ENCODE results near the gene TERT. TPM values are rescaled to one million over a fixed set of nuclear protein-coding genes. Genes with fewer than 3 reads are reported as not detected.
"Not testable (repeated sequence)": the region's sequence is repeated elsewhere in the genome, so short reads cannot be mapped to it uniquely, and the experiment has no call there.

Gene TERT
- total RNA-seq, 2 experiments from 2014 or later = 6.0 to 6.2 TPM

GRCh38 chr5:1243487-1244130 lies 51.3 kb downstream of the TERT start:
- Mint-ChIP-seq H3K4me3 (no peak overlapping the region), H3K27me3 (peaks cover 14% of the 10 kb centered on the region), H3K27ac (no peak overlapping the region), H3K9me3 (no peaks in the 10 kb centered on the region), H3K4me1 (no peaks in the 10 kb centered on the region), H3K36me3 (no peaks in the 10 kb centered on the region)
- DNase-seq = no peak

- H3K9me3 Mint-ChIP-seq = no peaks in the 10 kb centered on the region
- no peak for DNase-seq
- no peaks in the 10 kb centered on the region for H3K36me3 Mint-ChIP-seq
- H3K27ac Mint-ChIP-seq = no peak overlapping the region
- H3K4me1 Mint-ChIP-seq = no peaks in the 10 kb centered on the region
- no peak overlapping the region for H3K4me3 Mint-ChIP-seq
- peaks cover 11% of the 10 kb centered on the region for H3K27me3 Mint-ChIP-seq
These were observed 52.0 kb downstream of the TERT start for GRCh38 chr5:1242733-1243486.

GRCh38 chr5:1241509-1242080 lies 53.3 kb downstream of the TERT start:
- DNase-seq = no peak
- Mint-ChIP-seq H3K36me3 (no peaks in the 10 kb centered on the region), H3K4me1 (no peaks in the 10 kb centered on the region), H3K4me3 (no peak overlapping the region), H3K9me3 (peaks cover under 1% of the 10 kb centered on the region), H3K27ac (no peak overlapping the region), H3K27me3 (peaks cover under 1% of the 10 kb centered on the region)

- H3K27ac Mint-ChIP-seq = no peak overlapping the region
- no peak for DNase-seq
- H3K36me3 Mint-ChIP-seq = no peaks in the 10 kb centered on the region
- peaks cover 10% of the 10 kb centered on the region for H3K9me3 Mint-ChIP-seq
- H3K27me3 Mint-ChIP-seq = no peaks in the 10 kb centered on the region
- H3K4me3 Mint-ChIP-seq = no peak overlapping the region
- H3K4me1 Mint-ChIP-seq = no peaks in the 10 kb centered on the region
These were observed 54.2 kb downstream of the TERT start for GRCh38 chr5:1240496-1241260.

GRCh38 chr5:1239505-1240251 lies 55.2 kb downstream of the TERT start:
- Mint-ChIP-seq H3K9me3 (peaks cover 12% of the 10 kb centered on the region), H3K4me1 (no peaks in the 10 kb centered on the region), H3K4me3 (no peak overlapping the region), H3K36me3 (no peaks in the 10 kb centered on the region), H3K27me3 (no peaks in the 10 kb centered on the region), H3K27ac (no peak overlapping the region)
- DNase-seq = no peak

GRCh38 chr5:1235838-1236237 lies 59.0 kb downstream of the TERT start:
- DNase-seq = no peak
- Mint-ChIP-seq H3K4me3 (no peak overlapping the region), H3K27ac (no peak overlapping the region), H3K27me3 (no peaks in the 10 kb centered on the region), H3K4me1 (no peaks in the 10 kb centered on the region), H3K36me3 (no peaks in the 10 kb centered on the region), H3K9me3 (peaks cover 12% of the 10 kb centered on the region)

DNA sequence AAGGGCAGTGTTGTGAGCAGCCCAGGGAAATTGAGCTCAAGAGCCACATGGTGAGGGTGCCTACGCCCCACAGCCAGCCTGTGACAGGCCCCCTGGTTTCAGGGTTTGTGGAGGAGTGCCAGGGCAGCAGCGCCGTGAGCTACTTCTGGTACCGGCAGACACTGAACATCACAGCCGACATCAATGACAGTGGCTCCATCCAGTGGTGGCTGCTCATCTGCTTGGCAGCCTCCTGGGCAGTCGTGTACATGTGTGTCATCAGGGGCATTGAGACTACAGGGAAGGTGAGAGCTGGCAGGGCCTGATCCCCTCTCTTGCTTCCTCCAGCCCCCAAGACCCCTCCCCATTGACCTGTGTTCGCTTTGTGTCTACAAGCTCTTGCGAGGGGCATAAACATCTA lies 59.5 kb downstream of the TERT start:
- Mint-ChIP-seq H3K27me3 (peaks cover 2% of the 10 kb centered on the region), H3K9me3 (peaks cover 12% of the 10 kb centered on the region), H3K4me1 (no peaks in the 10 kb centered on the region), H3K4me3 (no peak overlapping the region), H3K36me3 (no peaks in the 10 kb centered on the region), H3K27ac (no peak overlapping the region)
- no peak for DNase-seq

- no peak for DNase-seq
- no peaks in the 10 kb centered on the region for H3K36me3 Mint-ChIP-seq
- no peak overlapping the region for H3K4me3 Mint-ChIP-seq
- H3K4me1 Mint-ChIP-seq = peaks cover 6% of the 10 kb centered on the region
- peaks cover 27% of the 10 kb centered on the region for H3K27me3 Mint-ChIP-seq
- peaks cover 12% of the 10 kb centered on the region for H3K9me3 Mint-ChIP-seq
- H3K27ac Mint-ChIP-seq = no peak overlapping the region
These were observed 62.1 kb downstream of the TERT start for GRCh38 chr5:1232780-1233179.

- Mint-ChIP-seq H3K27me3 (peaks cover 36% of the 10 kb centered on the region), H3K9me3 (peaks cover 9% of the 10 kb centered on the region), H3K36me3 (no peaks in the 10 kb centered on the region), H3K4me1 (peaks cover 6% of the 10 kb centered on the region), H3K27ac (no peak overlapping the region), H3K4me3 (no peak overlapping the region)
- DNase-seq = no peak
These were observed 63.4 kb downstream of the TERT start for GRCh38 chr5:1231354-1231905.

GRCh38 chr5:1230551-1230950 lies 64.3 kb downstream of the TERT start:
- H3K27ac Mint-ChIP-seq = no peak overlapping the region
- no peak for DNase-seq

DNA sequence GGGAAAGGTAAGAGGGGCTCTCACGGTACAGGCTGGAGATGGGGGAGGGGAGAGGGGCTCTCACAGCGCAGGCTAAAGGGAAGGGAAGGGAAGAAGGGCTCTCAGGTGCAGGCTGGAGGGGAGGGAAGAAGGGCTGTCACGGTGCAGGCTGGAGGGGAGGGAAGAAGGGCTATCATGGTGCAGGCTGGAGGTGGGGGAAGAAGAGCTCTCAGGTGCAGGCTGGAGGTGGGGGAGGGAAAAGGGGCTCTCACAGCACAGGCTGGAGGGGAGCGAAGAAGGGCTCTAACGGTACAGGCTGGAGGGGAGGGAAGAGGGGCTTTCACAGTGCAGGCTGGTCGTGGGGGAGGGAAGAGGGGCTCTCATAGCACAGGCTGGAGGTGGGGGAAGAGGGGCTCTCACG lies 65.0 kb downstream of the TERT start:
- no peak for DNase-seq
- H3K27me3 Mint-ChIP-seq = peaks cover 36% of the 10 kb centered on the region
- no peaks in the 10 kb centered on the region for H3K36me3 Mint-ChIP-seq
- H3K4me1 Mint-ChIP-seq = peaks cover 6% of the 10 kb centered on the region
- no peak overlapping the region for H3K4me3 Mint-ChIP-seq
- H3K27ac Mint-ChIP-seq = no peak overlapping the region
- H3K9me3 Mint-ChIP-seq = no peaks in the 10 kb centered on the region

More at GRCh38 chr5:1230551-1230950, 64.3 kb downstream of the TERT start:
- H3K36me3 Mint-ChIP-seq = no peaks in the 10 kb centered on the region
- no peak overlapping the region for H3K4me3 Mint-ChIP-seq
- H3K27me3 Mint-ChIP-seq = peaks cover 36% of the 10 kb centered on the region
- H3K9me3 Mint-ChIP-seq = peaks cover under 1% of the 10 kb centered on the region
- peaks cover 6% of the 10 kb centered on the region for H3K4me1 Mint-ChIP-seq

GRCh38 chr5:1229023-1229422 lies 65.8 kb downstream of the TERT start:
- H3K9me3 Mint-ChIP-seq, H3K4me1 Mint-ChIP-seq, H3K4me3 Mint-ChIP-seq, DNase-seq, H3K36me3 Mint-ChIP-seq, H3K27ac Mint-ChIP-seq: not testable (repeated sequence)
- peaks cover 36% of the 10 kb centered on the region for H3K27me3 Mint-ChIP-seq

DNA sequence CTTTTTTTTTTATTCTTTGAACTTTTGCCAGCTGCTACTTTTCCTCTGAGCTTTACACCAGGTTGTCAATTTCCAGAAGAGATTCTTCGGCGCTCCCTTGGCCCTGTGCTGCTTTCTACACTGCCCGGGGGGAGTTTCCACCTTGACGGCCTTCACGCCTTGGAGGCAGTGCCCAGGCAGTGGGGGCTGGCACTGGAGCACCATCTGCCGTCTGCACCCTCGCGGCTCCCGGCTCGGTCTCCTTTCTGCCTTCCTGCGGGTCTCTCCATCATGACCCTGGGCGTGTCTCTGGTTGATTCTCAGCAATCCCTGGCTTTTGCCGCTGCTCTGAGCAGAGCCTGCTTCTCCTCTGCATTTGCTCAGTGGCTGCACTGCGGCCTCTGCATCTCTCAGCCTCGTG lies 66.7 kb downstream of the TERT start:
- Mint-ChIP-seq H3K4me1 (peaks cover 6% of the 10 kb centered on the region), H3K27me3 (peaks cover 36% of the 10 kb centered on the region), H3K27ac (no peak overlapping the region), H3K36me3 (no peaks in the 10 kb centered on the region), H3K4me3 (no peak overlapping the region), H3K9me3 (no peaks in the 10 kb centered on the region)
- no peak for DNase-seq

DNA sequence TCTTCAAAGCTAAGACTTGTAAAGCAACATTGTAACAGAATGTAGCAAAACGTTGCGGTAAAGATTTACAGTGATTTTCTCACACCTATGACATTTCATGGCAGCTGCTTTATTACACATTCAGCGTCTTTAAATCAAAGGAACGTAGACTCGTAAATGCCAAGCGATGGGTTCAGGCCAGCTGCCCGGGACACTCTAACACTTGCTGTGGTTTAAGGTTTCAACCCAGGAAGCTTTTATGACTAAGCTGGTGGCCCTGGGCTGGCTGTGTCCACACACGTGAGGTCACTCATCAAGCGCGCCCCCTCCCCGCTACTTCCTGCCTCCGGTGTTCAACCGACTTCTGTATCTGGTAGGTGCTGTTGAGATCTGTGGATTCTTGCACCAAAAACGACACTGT lies 67.2 kb downstream of the TERT start:
- H3K27me3 Mint-ChIP-seq = peaks cover 36% of the 10 kb centered on the region
- no peaks in the 10 kb centered on the region for H3K9me3 Mint-ChIP-seq
- peaks cover 6% of the 10 kb centered on the region for H3K4me1 Mint-ChIP-seq
- no peak overlapping the region for H3K27ac Mint-ChIP-seq
- DNase-seq = no peak
- no peaks in the 10 kb centered on the region for H3K36me3 Mint-ChIP-seq
- H3K4me3 Mint-ChIP-seq = no peak overlapping the region

Data from activated naive CD8-positive, alpha-beta T cell treated with anti-CD3 and anti-CD28 coated beads for 36 hours (primary cell).